Trophoblast cell (in vitro differentiated cells and primary cell): ENCODE measurements around the gene PAEP.

Experiments
- DNase-seq, 2 donors: peaks; one replicate each; pipeline ENCODE4 v3.0.0-alpha.2; 2016
- H2AFZ ChIP-seq: 2 replicates; pipeline ENCODE4 v1.6.1; 2013; ENCODE audit warnings: low read length, moderate library complexity, mild to moderate bottlenecking; ENCODE audit not compliant: insufficient read depth, poor library complexity
- H2AK5ac ChIP-seq: 2 replicates; pipeline ENCODE4 v1.6.1; 2013; ENCODE audit warnings: mild to moderate bottlenecking, low read length
- H2BK120ac ChIP-seq: 2 replicates; pipeline ENCODE4 v1.6.1; 2013; ENCODE audit warnings: low read length, mild to moderate bottlenecking, moderate library complexity; ENCODE audit not compliant: insufficient read depth, poor library complexity
- H2BK12ac ChIP-seq: 2 replicates; pipeline ENCODE4 v1.6.1; 2013; ENCODE audit warnings: mild to moderate bottlenecking, low read length, moderate library complexity
- H2BK5ac ChIP-seq: 2 replicates; pipeline ENCODE4 v1.6.1; 2013; ENCODE audit warnings: low read length, low read depth, moderate library complexity, mild to moderate bottlenecking; ENCODE audit not compliant: poor library complexity
- H3K14ac ChIP-seq: 2 replicates; pipeline ENCODE4 v1.6.1; 2013; ENCODE audit warnings: mild to moderate bottlenecking, low read length
- H3K18ac ChIP-seq: 2 replicates; pipeline ENCODE4 v1.6.1; 2013; ENCODE audit warnings: mild to moderate bottlenecking, low read length
- H3K23ac ChIP-seq: 2 replicates; pipeline ENCODE4 v1.6.1; 2013; ENCODE audit warnings: low read length
- H3K27ac ChIP-seq: 2 replicates; pipeline ENCODE4 v1.5.1; 2013; ENCODE audit warnings: low read depth, mild to moderate bottlenecking, inconsistent platforms, low read length, moderate library complexity
- H3K27me3 ChIP-seq: 2 replicates; pipeline ENCODE4 v1.6.1; 2013; ENCODE audit warnings: inconsistent platforms, mild to moderate bottlenecking, low read length, moderate library complexity; ENCODE audit not compliant: insufficient read depth
- H3K36me3 ChIP-seq, 2 experiments: 1 replicate in 1 of 2; 2 replicates in 1 of 2; pipeline ENCODE4 v1.6.1; 2013; ENCODE audit warnings: low read length in 2 of 2, mild to moderate bottlenecking in 2 of 2, moderate library complexity in 1 of 2; ENCODE audit not compliant: insufficient read depth in 2 of 2, control insufficient read depth in 1 of 2
- H3K4ac ChIP-seq: 2 replicates; pipeline ENCODE4 v1.6.1; 2013; ENCODE audit warnings: low read depth, mild to moderate bottlenecking, low read length, moderate library complexity
- H3K4me1 ChIP-seq, 2 experiments: 1 replicate in 1 of 2; 2 replicates in 1 of 2; pipeline ENCODE4 v1.6.1; 2013; ENCODE audit warnings: low read length in 2 of 2, mild to moderate bottlenecking in 2 of 2, moderate library complexity in 1 of 2; ENCODE audit not compliant: insufficient read depth in 2 of 2, control insufficient read depth in 1 of 2
- H3K4me2 ChIP-seq: 2 replicates; pipeline ENCODE4 v1.6.1; 2013; ENCODE audit warnings: inconsistent platforms, mild to moderate bottlenecking, low read length, moderate library complexity
- H3K4me3 ChIP-seq: 2 replicates; pipeline ENCODE4 v1.5.1; 2013; ENCODE audit warnings: mild to moderate bottlenecking, low read depth, low read length, inconsistent platforms
- H3K79me1 ChIP-seq: one replicate; pipeline ENCODE4 v1.6.1; 2013; ENCODE audit warnings: low read length
- H3K79me2 ChIP-seq: 2 replicates; pipeline ENCODE4 v1.6.1; 2013; ENCODE audit warnings: low read length, mild to moderate bottlenecking; ENCODE audit not compliant: control insufficient read depth, insufficient read depth, poor library complexity
- H3K9ac ChIP-seq: 2 replicates; pipeline ENCODE4 v1.6.1; 2013; ENCODE audit warnings: mild to moderate bottlenecking, low read length
- H3K9me3 ChIP-seq: 2 replicates; pipeline ENCODE4 v1.6.1; 2013; ENCODE audit warnings: low read depth, mild to moderate bottlenecking, control low read depth, inconsistent platforms, low read length; ENCODE audit not compliant: insufficient read depth
- H4K12ac ChIP-seq: 2 replicates; pipeline ENCODE4 v1.6.1; 2013; ENCODE audit warnings: low read depth, mild to moderate bottlenecking, low read length, moderate library complexity
- H4K8ac ChIP-seq: 2 replicates; pipeline ENCODE4 v1.6.1; 2013; ENCODE audit warnings: low read depth, mild to moderate bottlenecking, low read length, moderate library complexity
- H4K91ac ChIP-seq: one replicate; pipeline ENCODE4 v1.6.1; 2013; ENCODE audit warnings: low read depth, mild to moderate bottlenecking, low read length, moderate library complexity
- WGBS: extraction: QIAGEN DNeasy Blood & Tissue Kit; methylation state at CpG from one replicate; pipeline ENCODE4 v1.1.7; 2013; ENCODE audit warnings: missing lambda C conversion rate; ENCODE audit not compliant: insufficient read length, insufficient coverage; ENCODE audit errors: extremely low coverage; 5-methylcytosine and 5-hydroxymethylcytosine counted together

PAEP gene

DNA sequence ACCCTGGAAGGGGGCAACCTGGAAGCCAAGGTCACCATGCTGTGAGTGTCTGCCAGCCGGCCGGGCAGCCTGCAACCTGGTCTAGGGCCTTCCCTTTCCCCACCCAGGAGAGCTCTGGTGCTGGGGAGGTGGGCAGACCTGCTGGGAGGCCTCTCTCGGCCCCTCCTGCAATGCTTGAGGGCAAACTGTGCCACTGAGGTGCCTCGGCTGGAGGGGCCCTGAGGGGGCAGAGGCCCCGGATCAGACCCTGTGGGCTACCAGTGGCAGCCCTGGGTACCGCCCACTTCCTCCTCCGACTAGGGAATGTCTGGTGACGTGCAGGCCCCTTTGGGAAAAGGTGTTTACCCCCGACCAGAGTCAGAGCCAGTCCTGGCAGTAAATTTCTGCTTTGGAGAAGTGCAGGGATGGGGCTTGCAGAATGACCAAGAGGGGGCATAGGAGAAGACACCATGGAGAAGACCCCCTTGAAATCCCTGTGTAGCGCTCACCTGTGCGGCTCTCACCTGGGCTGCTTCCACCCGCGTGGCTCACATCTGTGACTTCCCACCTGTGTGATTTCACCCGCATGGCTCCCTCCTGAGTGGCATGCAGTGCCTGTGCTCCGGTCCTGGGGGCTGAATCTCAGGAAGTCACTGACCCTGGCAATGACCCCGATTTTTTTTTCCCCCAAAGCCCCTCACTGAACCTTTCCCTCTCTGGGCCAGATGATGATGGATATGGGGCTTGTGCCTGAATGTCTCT is 39.2 kb upstream of the PAEP start:
- WGBS, result no CpG with 5 or more reads among the region's 16 CpGs
- H3K4me3 ChIP-seq, result no peak overlapping the region

GRCh38 chr9:135522931-135523330 is 38.6 kb upstream of the PAEP start:
- H3K4me2 ChIP-seq, result no peak overlapping the region
- H4K8ac ChIP-seq, result no peak overlapping the region
- no CpG with 5 or more reads among the region's 17 CpGs for WGBS

More for the DNA sequence above, 39.2 kb upstream of the PAEP start:
- no peak overlapping the region for H2AK5ac ChIP-seq
- no peak overlapping the region for H3K4me2 ChIP-seq
- DNase-seq, result no peak
- H3K23ac ChIP-seq, result no peak overlapping the region
- H3K9me3 ChIP-seq, result peaks cover 2% of the 10 kb centered on the region
- no peak overlapping the region for H4K12ac ChIP-seq
- H3K36me3 ChIP-seq, result no peaks in the 10 kb centered on the region
- no peak overlapping the region for H2BK12ac ChIP-seq
- H3K27me3 ChIP-seq, result no peaks in the 10 kb centered on the region
- H3K79me2 ChIP-seq, result no peaks in the 10 kb centered on the region
- H3K27ac ChIP-seq, result no peak overlapping the region
- H4K91ac ChIP-seq, result no peak overlapping the region
- H3K9ac ChIP-seq, result no peak overlapping the region
- no peak overlapping the region for H2BK120ac ChIP-seq
- H3K4ac ChIP-seq, result no peak overlapping the region
- H3K18ac ChIP-seq, result no peak overlapping the region
- H4K8ac ChIP-seq, result no peak overlapping the region
- no peak overlapping the region for H2AFZ ChIP-seq
- no peak overlapping the region for H3K14ac ChIP-seq
- H2BK5ac ChIP-seq, result no peak overlapping the region
- H3K79me1 ChIP-seq, result no peaks in the 10 kb centered on the region
- H3K4me1 ChIP-seq, result peaks cover 12 to 18% of the 10 kb centered on the region in 2 experiments

DNA sequence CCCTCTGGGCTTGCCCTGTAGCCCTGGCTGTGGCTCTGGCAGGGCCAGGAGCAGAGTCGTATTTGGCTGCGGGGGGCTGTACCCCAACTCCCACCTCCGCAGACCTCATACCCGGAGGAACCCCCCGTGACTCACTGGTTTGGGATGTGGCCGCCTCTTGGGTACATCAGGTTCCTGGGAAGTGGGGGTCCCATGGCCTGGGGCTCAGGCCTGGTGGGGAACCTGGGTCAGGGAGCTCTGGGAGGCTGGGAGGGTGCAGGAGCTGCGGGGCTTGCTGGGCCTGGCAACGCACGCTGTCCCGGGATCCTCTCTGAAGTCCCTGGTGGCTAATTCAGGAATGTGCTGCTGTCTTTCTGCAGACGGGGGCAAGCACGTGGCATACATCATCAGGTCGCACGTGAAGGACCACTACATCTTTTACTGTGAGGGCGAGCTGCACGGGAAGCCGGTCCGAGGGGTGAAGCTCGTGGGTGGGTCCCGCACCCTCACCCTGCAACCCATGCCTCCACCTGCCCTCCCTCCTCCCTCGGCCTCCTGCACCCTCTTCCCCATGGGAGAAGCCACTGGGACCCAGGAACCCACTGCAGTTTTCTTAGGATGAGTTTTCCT is 37.9 kb upstream of the PAEP start:
- Histone ChIP-seq H3K18ac (peak overlapping the region; percentile 22), H3K27me3 (no peaks in the 10 kb centered on the region), H3K14ac (peak overlapping the region; percentile 22), H3K79me1 (no peaks in the 10 kb centered on the region), H3K36me3 (no peaks in the 10 kb centered on the region), H2BK5ac (no peak overlapping the region), H3K23ac (no peak overlapping the region), H3K4me3 (no peak overlapping the region), H3K27ac (no peak overlapping the region), H2BK12ac (peak overlapping the region; percentile 40), H2BK120ac (no peak overlapping the region), H3K9me3 (peaks cover 2% of the 10 kb centered on the region), H2AFZ (no peak overlapping the region), H4K8ac (no peak overlapping the region), H4K12ac (no peak overlapping the region), H2AK5ac (peak overlapping the region; percentile 70), H3K79me2 (no peaks in the 10 kb centered on the region), H3K4ac (no peak overlapping the region), H3K4me1 (peaks cover 12 to 18% of the 10 kb centered on the region in 2 experiments), H3K9ac (no peak overlapping the region), H3K4me2 (no peak overlapping the region), H4K91ac (peak overlapping the region; percentile 31)
- no peak for DNase-seq
- WGBS, result no CpG with 5 or more reads among the region's 21 CpGs

More at GRCh38 chr9:135522931-135523330, 38.6 kb upstream of the PAEP start:
- Histone ChIP-seq H2BK5ac (no peak overlapping the region), H2BK12ac (no peak overlapping the region), H3K79me2 (no peaks in the 10 kb centered on the region), H3K18ac (no peak overlapping the region), H2AK5ac (peak overlapping the region; percentile 70), H3K9ac (no peak overlapping the region), H3K23ac (no peak overlapping the region), H2BK120ac (no peak overlapping the region), H3K4me1 (peaks cover 12 to 18% of the 10 kb centered on the region in 2 experiments), H3K4me3 (no peak overlapping the region), H2AFZ (no peak overlapping the region), H3K27me3 (no peaks in the 10 kb centered on the region), H3K4ac (no peak overlapping the region), H3K27ac (no peak overlapping the region), H3K9me3 (peaks cover 2% of the 10 kb centered on the region), H4K91ac (peak overlapping the region; percentile 31), H3K14ac (no peak overlapping the region), H3K79me1 (no peaks in the 10 kb centered on the region), H4K12ac (no peak overlapping the region), H3K36me3 (no peaks in the 10 kb centered on the region)
- DNase-seq, result no peak

DNA sequence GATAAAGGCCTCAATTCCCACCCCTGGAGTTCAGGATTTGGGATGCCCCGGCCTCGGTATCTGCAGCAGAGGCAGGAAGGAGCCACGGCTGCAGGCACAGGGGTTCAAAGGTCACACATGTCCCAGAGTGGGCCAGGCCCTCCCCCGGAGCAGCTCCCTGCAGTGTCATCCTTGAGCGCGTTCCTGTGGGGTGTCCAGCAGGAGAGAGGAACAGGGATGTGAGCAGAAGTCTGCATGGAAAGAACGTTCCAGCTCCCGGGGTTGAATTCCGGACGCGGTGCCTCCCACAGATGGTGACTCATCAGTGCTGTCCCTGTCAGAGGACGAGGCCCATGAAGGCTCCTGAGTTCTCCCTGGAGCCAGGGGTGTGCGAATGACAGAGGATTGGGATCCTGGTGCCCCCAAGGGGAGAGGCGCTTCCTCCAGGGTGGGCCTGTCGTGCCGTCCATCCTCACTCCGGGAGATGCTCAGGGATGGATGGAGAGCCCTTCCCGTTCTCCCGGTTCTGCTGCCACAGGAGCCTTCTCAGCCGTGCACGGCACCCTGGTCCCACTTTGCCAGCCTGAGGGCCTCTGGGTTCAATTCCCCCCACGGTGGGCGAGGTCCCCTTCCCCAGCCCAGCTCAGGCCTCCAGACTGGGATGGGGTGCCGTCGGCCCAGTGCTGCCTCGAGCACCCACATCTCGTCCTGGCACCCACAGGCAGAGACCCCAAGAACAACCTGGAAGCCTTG is 37.3 kb upstream of the PAEP start:
- Histone ChIP-seq H2BK120ac (no peak overlapping the region), H4K8ac (no peak overlapping the region), H2BK12ac (no peak overlapping the region), H4K12ac (no peak overlapping the region), H3K9me3 (peaks cover 2% of the 10 kb centered on the region), H3K4me1 (peaks cover 12 to 18% of the 10 kb centered on the region in 2 experiments), H3K14ac (no peak overlapping the region), H3K4ac (no peak overlapping the region), H3K27ac (no peak overlapping the region), H3K4me2 (no peak overlapping the region), H3K4me3 (no peak overlapping the region), H3K23ac (no peak overlapping the region), H3K36me3 (no peaks in the 10 kb centered on the region), H3K9ac (no peak overlapping the region), H2BK5ac (no peak overlapping the region), H3K79me1 (no peaks in the 10 kb centered on the region), H2AFZ (no peak overlapping the region), H3K27me3 (no peaks in the 10 kb centered on the region), H3K18ac (no peak overlapping the region), H4K91ac (no peak overlapping the region), H3K79me2 (no peaks in the 10 kb centered on the region), H2AK5ac (no peak overlapping the region)
- DNase-seq, result no peak
- WGBS, result no CpG with 5 or more reads among the region's 27 CpGs
